ENCODE measurements around the gene OPCML. TPM values are rescaled to one million over a fixed set of nuclear protein-coding genes. Genes with fewer than 3 reads are reported as not detected.

Gene OPCML
- total RNA-seq, 1 donor from 2014 or later: not detected

DNA sequence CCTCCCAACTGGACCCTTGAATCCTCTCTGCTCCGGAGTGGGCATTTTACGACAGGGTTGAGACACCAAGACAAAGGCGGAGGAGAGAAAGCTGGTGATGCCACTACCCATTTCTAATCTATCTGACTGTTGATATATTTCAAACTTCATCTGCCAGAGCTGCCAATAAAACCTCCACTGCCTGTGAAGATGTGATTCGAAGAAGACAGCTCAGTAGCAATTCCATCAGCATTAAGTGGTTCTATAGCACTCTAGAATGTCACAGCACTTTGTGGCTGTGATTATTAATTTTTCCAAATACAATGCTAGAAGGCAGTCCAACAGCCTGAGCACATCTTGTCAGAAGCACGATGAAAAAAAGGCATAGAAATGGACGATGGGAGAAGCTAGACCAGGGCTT, 282.8 kb downstream of the OPCML start:
- ChIA-PET POLR2A (no interaction called here), CTCF (no interaction called here)
- intact Hi-C loops (cut with micrococcal nuclease): no loop called here

DNA sequence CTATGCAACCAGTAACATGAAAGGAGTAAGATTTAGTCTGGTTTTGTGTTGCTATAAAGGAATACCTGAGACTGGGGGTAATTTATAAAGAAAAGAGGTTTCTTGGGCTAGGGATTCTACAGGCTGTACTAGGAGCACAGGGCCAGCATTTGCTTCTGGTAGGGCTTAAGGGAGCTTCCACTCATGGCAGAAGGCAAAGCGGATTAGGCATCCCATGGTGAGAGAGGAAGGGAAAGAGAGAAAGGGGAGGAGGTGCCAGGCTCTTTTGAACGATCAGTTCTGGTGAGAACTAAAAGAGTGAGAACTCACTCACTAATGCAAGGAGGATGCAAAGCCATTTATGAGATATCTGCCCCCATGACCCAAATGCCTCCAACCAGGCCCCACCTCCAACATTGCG, 283.2 kb downstream of the OPCML start:
- ATAC-seq (ENCODE audit: low read depth): no peak

More for the DNA sequence above, 282.8 kb downstream of the OPCML start:
- no peak overlapping the region for H3K4me3 Mint-ChIP-seq
- TF ChIP-seq, protein P1, sequence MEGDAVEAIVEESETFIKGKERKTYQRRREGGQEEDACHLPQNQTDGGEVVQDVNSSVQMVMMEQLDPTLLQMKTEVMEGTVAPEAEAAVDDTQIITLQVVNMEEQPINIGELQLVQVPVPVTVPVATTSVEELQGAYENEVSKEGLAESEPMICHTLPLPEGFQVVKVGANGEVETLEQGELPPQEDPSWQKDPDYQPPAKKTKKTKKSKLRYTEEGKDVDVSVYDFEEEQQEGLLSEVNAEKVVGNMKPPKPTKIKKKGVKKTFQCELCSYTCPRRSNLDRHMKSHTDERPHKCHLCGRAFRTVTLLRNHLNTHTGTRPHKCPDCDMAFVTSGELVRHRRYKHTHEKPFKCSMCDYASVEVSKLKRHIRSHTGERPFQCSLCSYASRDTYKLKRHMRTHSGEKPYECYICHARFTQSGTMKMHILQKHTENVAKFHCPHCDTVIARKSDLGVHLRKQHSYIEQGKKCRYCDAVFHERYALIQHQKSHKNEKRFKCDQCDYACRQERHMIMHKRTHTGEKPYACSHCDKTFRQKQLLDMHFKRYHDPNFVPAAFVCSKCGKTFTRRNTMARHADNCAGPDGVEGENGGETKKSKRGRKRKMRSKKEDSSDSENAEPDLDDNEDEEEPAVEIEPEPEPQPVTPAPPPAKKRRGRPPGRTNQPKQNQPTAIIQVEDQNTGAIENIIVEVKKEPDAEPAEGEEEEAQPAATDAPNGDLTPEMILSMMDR (IDR thresholded peaks at IDR 0.05): no peak
- peaks cover 2% of the 10 kb centered on the region for H3K9me3 Mint-ChIP-seq
- DNase-seq (no peak), ATAC-seq (ENCODE audit: low read depth) (no peak)
- H3K4me1 Mint-ChIP-seq: no peaks in the 10 kb centered on the region
- H3K36me3 Mint-ChIP-seq (ENCODE audit: low read depth): no peaks in the 10 kb centered on the region
- no peak overlapping the region for H3K27ac Mint-ChIP-seq
- no peaks in the 10 kb centered on the region for H3K27me3 Mint-ChIP-seq

GRCh38 chr11:133243832-133244231, 288.5 kb downstream of the OPCML start:
- Mint-ChIP-seq H3K4me1 (no peaks in the 10 kb centered on the region), H3K27ac (no peak overlapping the region), H3K9me3 (peaks cover 2% of the 10 kb centered on the region), H3K27me3 (no peaks in the 10 kb centered on the region), H3K36me3 (ENCODE audit: low read depth) (no peaks in the 10 kb centered on the region), H3K4me3 (no peak overlapping the region)
- TF ChIP-seq, protein P1 (IDR thresholded peaks at IDR 0.05): no peak
- no peak for ATAC-seq (ENCODE audit: low read depth)
- intact Hi-C loops (cut with micrococcal nuclease): no loop called here
- DNase-seq: no peak
- POLR2A ChIA-PET: no interaction called here
- CTCF ChIA-PET: no interaction called here

More for the DNA sequence above, 283.2 kb downstream of the OPCML start:
- ChIA-PET CTCF (no interaction called here), POLR2A (no interaction called here)
- H3K27me3 Mint-ChIP-seq: no peaks in the 10 kb centered on the region
- no peaks in the 10 kb centered on the region for H3K36me3 Mint-ChIP-seq (ENCODE audit: low read depth)
- intact Hi-C loops (cut with micrococcal nuclease): no loop called here
- H3K27ac Mint-ChIP-seq: no peak overlapping the region
- no peak for DNase-seq
- H3K9me3 Mint-ChIP-seq: peaks cover 2% of the 10 kb centered on the region
- no peak overlapping the region for H3K4me3 Mint-ChIP-seq
- H3K4me1 Mint-ChIP-seq: no peaks in the 10 kb centered on the region
- TF ChIP-seq, protein P1 (IDR thresholded peaks at IDR 0.05): no peak

DNA sequence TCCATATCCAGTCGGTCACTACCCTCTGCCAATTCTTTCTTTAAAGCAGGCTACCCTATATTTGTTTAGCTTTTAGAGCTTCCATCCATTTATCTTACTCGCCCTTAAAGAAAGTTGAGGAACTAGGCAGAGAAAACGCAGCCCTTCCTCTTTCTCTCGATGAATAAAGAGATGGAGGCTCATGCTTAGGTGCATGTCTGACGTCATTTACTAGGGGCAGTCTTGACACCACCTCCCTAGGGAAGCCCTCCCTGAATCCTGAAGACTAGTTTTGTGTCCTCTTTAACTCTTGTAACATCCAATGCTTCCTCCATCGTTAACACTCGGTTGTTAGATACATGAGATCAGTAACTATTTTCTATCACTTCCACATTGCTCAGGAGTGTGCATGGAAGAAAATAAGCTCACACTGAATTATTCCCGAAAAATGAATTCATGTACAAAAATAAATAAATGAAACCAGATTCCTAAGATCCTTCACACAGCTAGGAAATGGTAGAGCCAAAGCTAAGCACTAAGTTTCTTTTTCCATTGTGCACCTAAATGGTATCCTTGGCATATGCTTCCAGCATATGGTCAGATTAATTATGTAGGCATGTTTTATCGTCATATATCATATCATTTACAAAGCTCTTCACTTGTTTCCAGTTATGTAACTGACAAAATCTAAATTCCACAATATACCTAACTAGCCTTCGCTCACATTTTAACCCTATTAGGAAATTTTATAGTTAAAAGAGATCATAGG, 291.2 kb downstream of the OPCML start:
- ATAC-seq (ENCODE audit: low read depth) (no peak), DNase-seq (no peak)
- ChIA-PET CTCF (no interaction called here), POLR2A (no interaction called here)
- H3K27me3 Mint-ChIP-seq: no peaks in the 10 kb centered on the region
- H3K27ac Mint-ChIP-seq: no peak overlapping the region
- no peaks in the 10 kb centered on the region for H3K36me3 Mint-ChIP-seq (ENCODE audit: low read depth)
- intact Hi-C loops (cut with micrococcal nuclease): no loop called here
- no peaks in the 10 kb centered on the region for H3K9me3 Mint-ChIP-seq
- TF ChIP-seq, protein P1 (IDR thresholded peaks at IDR 0.05): no peak
- H3K4me1 Mint-ChIP-seq: no peaks in the 10 kb centered on the region
- no peak overlapping the region for H3K4me3 Mint-ChIP-seq

- CTCF ChIA-PET: no interaction called here
- Mint-ChIP-seq H3K36me3 (ENCODE audit: low read depth) (no peaks in the 10 kb centered on the region), H3K4me1 (no peaks in the 10 kb centered on the region), H3K27ac (no peak overlapping the region), H3K9me3 (no peaks in the 10 kb centered on the region), H3K4me3 (no peak overlapping the region), H3K27me3 (no peaks in the 10 kb centered on the region)
- ATAC-seq (ENCODE audit: low read depth) (no peak), DNase-seq (no peak)
- POLR2A ChIA-PET: no interaction called here
- intact Hi-C loops (cut with micrococcal nuclease): no loop called here
- TF ChIP-seq, protein P1 (IDR thresholded peaks at IDR 0.05): no peak
Observed at GRCh38 chr11:133239575-133239974, 292.7 kb downstream of the OPCML start.

Measured in activated B cell treated with CpG ODN at 0.5 μM for 24 hours (primary cell).